Hepatocyte (in vitro differentiated cells): Measurements from ENCODE around the gene RIPK4. TPM values are rescaled to one million over a fixed set of nuclear protein-coding genes. Genes with fewer than 3 reads are reported as not detected.

Experiments used
- DNase-seq: peaks from one replicate; pipeline ENCODE4 v3.0.0-alpha.2; 2016; ENCODE audit warnings: low spot score
- H2AFZ ChIP-seq: fragments of 200-600 bp; sonication (generic); 2 replicates; pipeline ENCODE4 v1.6.0; 2016; ENCODE audit warnings: antibody characterized with exemption, mild to moderate bottlenecking
- H3K27ac ChIP-seq: fragments of 200-600 bp; sonication (generic); 2 replicates; pipeline ENCODE4 v1.5.1; 2016; ENCODE audit warnings: mild to moderate bottlenecking
- H3K27me3 ChIP-seq: fragments of 200-600 bp; sonication (generic); 2 replicates; pipeline ENCODE4 v1.6.1; 2016
- H3K36me3 ChIP-seq: fragments of 200-600 bp; sonication (generic); replicated peaks from 2 replicates; pipeline ENCODE4 v1.5.1; 2016; ENCODE audit warnings: low read depth; ENCODE audit not compliant: insufficient read depth
- H3K4me1 ChIP-seq: fragments of 200-600 bp; sonication (generic); 2 replicates; pipeline ENCODE4 v1.5.1; 2016; ENCODE audit warnings: mild to moderate bottlenecking, moderate library complexity; ENCODE audit not compliant: insufficient read depth
- H3K4me2 ChIP-seq: fragments of 200-600 bp; sonication (generic); 2 replicates; pipeline ENCODE4 v1.6.0; 2016
- H3K4me3 ChIP-seq: fragments of 200-600 bp; sonication (generic); 2 replicates; pipeline ENCODE4 v1.5.1; 2016; ENCODE audit warnings: mild to moderate bottlenecking
- H3K79me2 ChIP-seq: fragments of 200-600 bp; sonication (generic); 2 replicates; pipeline ENCODE4 v1.6.0; 2017; ENCODE audit warnings: mild to moderate bottlenecking
- H3K9me2 ChIP-seq: fragments of 200-600 bp; sonication (generic); replicated peaks from 2 replicates; pipeline ENCODE4 v1.6.0; 2017; ENCODE audit warnings: mild to moderate bottlenecking; ENCODE audit not compliant: insufficient read depth
- H3K9me3 ChIP-seq: fragments of 200-600 bp; sonication (generic); 2 replicates; pipeline ENCODE4 v1.5.1; 2016; ENCODE audit warnings: low read depth, mild to moderate bottlenecking
- H4K20me1 ChIP-seq: fragments of 200-600 bp; sonication (generic); 2 replicates; pipeline ENCODE4 v1.6.0; 2016; ENCODE audit warnings: mild to moderate bottlenecking; ENCODE audit not compliant: insufficient read depth, poor library complexity, severe bottlenecking
- CTCF ChIP-seq: fragments of 200-600 bp; sonication (generic); IDR thresholded peaks from 2 replicates; pipeline ENCODE4 v1.5.1; 2016; ENCODE audit warnings: antibody characterized with exemption, mild to moderate bottlenecking; ENCODE audit not compliant: poor library complexity
- EZH2 ChIP-seq: fragments of 200-600 bp; sonication (generic); IDR thresholded peaks from 2 replicates; pipeline ENCODE4 v1.6.1; 2016; ENCODE audit warnings: antibody characterized with exemption, mild to moderate bottlenecking, borderline replicate concordance
- EZH2phosphoT487 ChIP-seq: fragments of 200-600 bp; sonication (generic); IDR thresholded peaks from one replicate; pipeline ENCODE4 v1.6.1; 2018; ENCODE audit warnings: antibody characterized with exemption, mild to moderate bottlenecking, low read depth, moderate library complexity; ENCODE audit not compliant: unreplicated experiment, severe bottlenecking
- WGBS: methylation state at CpG from one replicate; pipeline ENCODE4 v1.1.6; 2016; ENCODE audit warnings: low lambda C conversion rate; ENCODE audit errors: missing lambda C conversion rate; 5-methylcytosine and 5-hydroxymethylcytosine counted together
- polyA plus RNA-seq: library from polyadenylated mRNA; unstranded; fragments of >200 nt; fragmentation: Nextera tagmentation; extraction: Ambion mirVana; gene quantifications from 2 replicates; pipeline ENCODE4 v1.2.1, GENCODE V29; 2016
- total RNA-seq: library from RNA; depleted of rRNA; stranded (reverse); fragments of >200 nt; gene quantifications from 2 replicates; pipeline ENCODE4 v1.2.3, GENCODE V29; 2014

Gene RIPK4
- total and polyA plus RNA-seq, 2 experiments from 2014 or later = 28.1 to 32.8 TPM

GRCh38 chr21:41798326-41798725 lies 31.5 kb upstream of the RIPK4 start:
- H3K4me2 ChIP-seq = no peak overlapping the region
- H3K79me2 ChIP-seq = no peaks in the 10 kb centered on the region
- H3K27me3 ChIP-seq = no peaks in the 10 kb centered on the region
- H3K36me3 ChIP-seq = no peaks in the 10 kb centered on the region
- no peaks in the 10 kb centered on the region for H3K9me2 ChIP-seq
- no peaks in the 10 kb centered on the region for H3K9me3 ChIP-seq
- H2AFZ ChIP-seq = no peak overlapping the region
- no peak overlapping the region for H3K27ac ChIP-seq
- H4K20me1 ChIP-seq = no peaks in the 10 kb centered on the region
- DNase-seq = no peak
- TF ChIP-seq CTCF (no peak), EZH2 (no peak), EZH2phosphoT487 (no peak)
- WGBS = 95% methylated on average over 20 of the region's 20 CpGs
- no peak overlapping the region for H3K4me3 ChIP-seq
- no peaks in the 10 kb centered on the region for H3K4me1 ChIP-seq

- Histone ChIP-seq H3K4me1 (no peaks in the 10 kb centered on the region), H3K27ac (no peak overlapping the region), H3K36me3 (no peaks in the 10 kb centered on the region), H3K9me3 (peaks cover 5% of the 10 kb centered on the region), H2AFZ (no peak overlapping the region), H4K20me1 (no peaks in the 10 kb centered on the region), H3K27me3 (no peaks in the 10 kb centered on the region), H3K4me2 (no peak overlapping the region), H3K9me2 (no peaks in the 10 kb centered on the region), H3K4me3 (no peak overlapping the region), H3K79me2 (no peaks in the 10 kb centered on the region)
- TF ChIP-seq CTCF (no peak), EZH2 (no peak), EZH2phosphoT487 (no peak)
- no peak for DNase-seq
- 94% methylated on average over 14 of the region's 14 CpGs for WGBS
Observed at GRCh38 chr21:41796476-41797080, 29.7 kb upstream of the RIPK4 start.

GRCh38 chr21:41795726-41796125 lies 28.9 kb upstream of the RIPK4 start:
- no peaks in the 10 kb centered on the region for H3K4me1 ChIP-seq
- no peak overlapping the region for H3K4me3 ChIP-seq
- H3K4me2 ChIP-seq = no peak overlapping the region
- no peak for TF ChIP-seq EZH2phosphoT487
- TF ChIP-seq CTCF = no peak
- TF ChIP-seq EZH2 = no peak
- no peak overlapping the region for H3K27ac ChIP-seq
- H3K79me2 ChIP-seq = no peaks in the 10 kb centered on the region
- no peaks in the 10 kb centered on the region for H3K9me2 ChIP-seq
- WGBS = 62% methylated on average over 3 of the region's 3 CpGs
- DNase-seq = no peak
- no peaks in the 10 kb centered on the region for H4K20me1 ChIP-seq
- peaks cover 5% of the 10 kb centered on the region for H3K9me3 ChIP-seq
- H3K36me3 ChIP-seq = no peaks in the 10 kb centered on the region
- H3K27me3 ChIP-seq = no peaks in the 10 kb centered on the region
- no peak overlapping the region for H2AFZ ChIP-seq

- no peaks in the 10 kb centered on the region for H3K27me3 ChIP-seq
- WGBS = 93% methylated on average over 10 of the region's 10 CpGs
- no peaks in the 10 kb centered on the region for H3K36me3 ChIP-seq
- no peak overlapping the region for H2AFZ ChIP-seq
- H3K9me3 ChIP-seq = peaks cover 5% of the 10 kb centered on the region
- H3K79me2 ChIP-seq = no peaks in the 10 kb centered on the region
- DNase-seq = no peak
- TF ChIP-seq EZH2phosphoT487 = no peak
- no peak for TF ChIP-seq CTCF
- no peak for TF ChIP-seq EZH2
- H3K4me1 ChIP-seq = no peaks in the 10 kb centered on the region
- no peak overlapping the region for H3K27ac ChIP-seq
- no peaks in the 10 kb centered on the region for H3K9me2 ChIP-seq
- no peak overlapping the region for H3K4me2 ChIP-seq
- H4K20me1 ChIP-seq = no peaks in the 10 kb centered on the region
- no peak overlapping the region for H3K4me3 ChIP-seq
Observed at GRCh38 chr21:41794600-41794999, 27.7 kb upstream of the RIPK4 start.
